Measurements from ENCODE around the gene MFSD2B.
A peak's percentile ranks its signal among the peaks of the same experiment; 100 is the strongest.
"Not testable (repeated sequence)": the region's sequence is repeated elsewhere in the genome, so short reads cannot be mapped to it uniquely, and the experiment has no call there.

Gene MFSD2B

GRCh38 chr2:24010477-24011249, 778 bp downstream of the MFSD2B start:
- Histone ChIP-seq H3K4me3 (ENCODE audit: low read length in 2 of 2) (peak overlapping the region in 1 of 2 donors; percentile 50), H3K27me3 (ENCODE audit: control insufficient read depth in 2 of 2, insufficient read depth in 2 of 2, low read length in 2 of 2) (peaks cover 21 to 30% of the 10 kb centered on the region in 2 donors), H3K9me3 (ENCODE audit: control insufficient read depth in 2 of 2, low read length in 2 of 2) (no peaks in the 10 kb centered on the region), H3K27ac (ENCODE audit: low read depth in 2 of 2, low read length in 2 of 2) (no peak overlapping the region), H3K9ac (ENCODE audit: low read depth in 1 of 2, low read length in 2 of 2) (no peak overlapping the region), H3K36me3 (ENCODE audit: control insufficient read depth in 2 of 2, insufficient read depth in 2 of 2, low read length in 2 of 2) (no peaks in the 10 kb centered on the region), H3K4me1 (ENCODE audit: control insufficient read depth in 2 of 2, insufficient read depth in 2 of 2, low read length in 2 of 2) (peaks cover 4 to 6% of the 10 kb centered on the region in 2 donors)

GRCh38 chr2:24011250-24012104, 1.6 kb downstream of the MFSD2B start:
- Histone ChIP-seq H3K4me3 (ENCODE audit: low read length in 2 of 2) (no peak overlapping the region), H3K36me3 (ENCODE audit: control insufficient read depth in 2 of 2, insufficient read depth in 2 of 2, low read length in 2 of 2) (no peaks in the 10 kb centered on the region), H3K9me3 (ENCODE audit: control insufficient read depth in 2 of 2, low read length in 2 of 2) (no peaks in the 10 kb centered on the region), H3K9ac (ENCODE audit: low read depth in 1 of 2, low read length in 2 of 2) (no peak overlapping the region), H3K4me1 (ENCODE audit: control insufficient read depth in 2 of 2, insufficient read depth in 2 of 2, low read length in 2 of 2) (peaks cover 4 to 6% of the 10 kb centered on the region in 2 donors), H3K27me3 (ENCODE audit: control insufficient read depth in 2 of 2, insufficient read depth in 2 of 2, low read length in 2 of 2) (peaks cover 21 to 30% of the 10 kb centered on the region in 2 donors), H3K27ac (ENCODE audit: low read depth in 2 of 2, low read length in 2 of 2) (no peak overlapping the region)

- no peak overlapping the region for H3K4me3 ChIP-seq (ENCODE audit: low read length in 2 of 2)
- peaks cover 21 to 30% of the 10 kb centered on the region in 2 donors for H3K27me3 ChIP-seq (ENCODE audit: control insufficient read depth in 2 of 2, insufficient read depth in 2 of 2, low read length in 2 of 2)
- peaks cover 4 to 6% of the 10 kb centered on the region in 2 donors for H3K4me1 ChIP-seq (ENCODE audit: control insufficient read depth in 2 of 2, insufficient read depth in 2 of 2, low read length in 2 of 2)
- no peak overlapping the region for H3K27ac ChIP-seq (ENCODE audit: low read depth in 2 of 2, low read length in 2 of 2)
- no peak overlapping the region for H3K9ac ChIP-seq (ENCODE audit: low read depth in 1 of 2, low read length in 2 of 2)
- H3K9me3 ChIP-seq (ENCODE audit: control insufficient read depth in 2 of 2, low read length in 2 of 2) = no peaks in the 10 kb centered on the region
- H3K36me3 ChIP-seq (ENCODE audit: control insufficient read depth in 2 of 2, insufficient read depth in 2 of 2, low read length in 2 of 2) = no peaks in the 10 kb centered on the region
These were observed 2.8 kb downstream of the MFSD2B start for GRCh38 chr2:24012521-24013188.

GRCh38 chr2:24014902-24015301, 5.0 kb downstream of the MFSD2B start:
- not testable (repeated sequence) for H3K9me3 ChIP-seq (ENCODE audit: control insufficient read depth in 2 of 2, low read length in 2 of 2); H3K27ac ChIP-seq (ENCODE audit: low read depth in 2 of 2, low read length in 2 of 2); H3K9ac ChIP-seq (ENCODE audit: low read depth in 1 of 2, low read length in 2 of 2); H3K4me3 ChIP-seq (ENCODE audit: low read length in 2 of 2); H3K36me3 ChIP-seq (ENCODE audit: control insufficient read depth in 2 of 2, insufficient read depth in 2 of 2, low read length in 2 of 2); H3K4me1 ChIP-seq (ENCODE audit: control insufficient read depth in 2 of 2, insufficient read depth in 2 of 2, low read length in 2 of 2)
- H3K27me3 ChIP-seq (ENCODE audit: control insufficient read depth in 2 of 2, insufficient read depth in 2 of 2, low read length in 2 of 2) = peaks cover 12 to 16% of the 10 kb centered on the region in 2 donors

GRCh38 chr2:24015562-24016375, 5.9 kb downstream of the MFSD2B start:
- Histone ChIP-seq H3K4me1 (ENCODE audit: control insufficient read depth in 2 of 2, insufficient read depth in 2 of 2, low read length in 2 of 2) (peaks cover 0 to under 1% of the 10 kb centered on the region in 2 donors), H3K4me3 (ENCODE audit: low read length in 2 of 2) (no peak overlapping the region), H3K9ac (ENCODE audit: low read depth in 1 of 2, low read length in 2 of 2) (no peak overlapping the region), H3K9me3 (ENCODE audit: control insufficient read depth in 2 of 2, low read length in 2 of 2) (no peaks in the 10 kb centered on the region), H3K27ac (ENCODE audit: low read depth in 2 of 2, low read length in 2 of 2) (no peak overlapping the region), H3K27me3 (ENCODE audit: control insufficient read depth in 2 of 2, insufficient read depth in 2 of 2, low read length in 2 of 2) (peaks cover 7 to 9% of the 10 kb centered on the region in 2 donors), H3K36me3 (ENCODE audit: control insufficient read depth in 2 of 2, insufficient read depth in 2 of 2, low read length in 2 of 2) (no peaks in the 10 kb centered on the region)

- H3K36me3 ChIP-seq (ENCODE audit: control insufficient read depth in 2 of 2, insufficient read depth in 2 of 2, low read length in 2 of 2) = no peaks in the 10 kb centered on the region
- H3K9ac ChIP-seq (ENCODE audit: low read depth in 1 of 2, low read length in 2 of 2) = no peak overlapping the region
- H3K4me3 ChIP-seq (ENCODE audit: low read length in 2 of 2) = no peak overlapping the region
- no peak overlapping the region for H3K27ac ChIP-seq (ENCODE audit: low read depth in 2 of 2, low read length in 2 of 2)
- H3K9me3 ChIP-seq (ENCODE audit: control insufficient read depth in 2 of 2, low read length in 2 of 2) = no peaks in the 10 kb centered on the region
- H3K4me1 ChIP-seq (ENCODE audit: control insufficient read depth in 2 of 2, insufficient read depth in 2 of 2, low read length in 2 of 2) = no peaks in the 10 kb centered on the region
- H3K27me3 ChIP-seq (ENCODE audit: control insufficient read depth in 2 of 2, insufficient read depth in 2 of 2, low read length in 2 of 2) = peaks cover 1 to 4% of the 10 kb centered on the region in 2 donors
These were observed 6.5 kb downstream of the MFSD2B start for GRCh38 chr2:24016376-24016761.

GRCh38 chr2:24016853-24017703, 7.2 kb downstream of the MFSD2B start:
- no peaks in the 10 kb centered on the region for H3K9me3 ChIP-seq (ENCODE audit: control insufficient read depth in 2 of 2, low read length in 2 of 2)
- no peaks in the 10 kb centered on the region for H3K27me3 ChIP-seq (ENCODE audit: control insufficient read depth in 2 of 2, insufficient read depth in 2 of 2, low read length in 2 of 2)
- H3K4me3 ChIP-seq (ENCODE audit: low read length in 2 of 2) = no peak overlapping the region
- H3K36me3 ChIP-seq (ENCODE audit: control insufficient read depth in 2 of 2, insufficient read depth in 2 of 2, low read length in 2 of 2) = peaks cover 0 to under 1% of the 10 kb centered on the region in 2 donors
- H3K4me1 ChIP-seq (ENCODE audit: control insufficient read depth in 2 of 2, insufficient read depth in 2 of 2, low read length in 2 of 2) = no peaks in the 10 kb centered on the region
- H3K9ac ChIP-seq (ENCODE audit: low read depth in 1 of 2, low read length in 2 of 2) = no peak overlapping the region
- no peak overlapping the region for H3K27ac ChIP-seq (ENCODE audit: low read depth in 2 of 2, low read length in 2 of 2)

GRCh38 chr2:24017711-24018110, 7.8 kb downstream of the MFSD2B start:
- H3K4me1 ChIP-seq (ENCODE audit: control insufficient read depth in 2 of 2, insufficient read depth in 2 of 2, low read length in 2 of 2) = no peaks in the 10 kb centered on the region
- no peak overlapping the region for H3K27ac ChIP-seq (ENCODE audit: low read depth in 2 of 2, low read length in 2 of 2)
- no peaks in the 10 kb centered on the region for H3K27me3 ChIP-seq (ENCODE audit: control insufficient read depth in 2 of 2, insufficient read depth in 2 of 2, low read length in 2 of 2)
- peaks cover 0 to 2% of the 10 kb centered on the region in 2 donors for H3K36me3 ChIP-seq (ENCODE audit: control insufficient read depth in 2 of 2, insufficient read depth in 2 of 2, low read length in 2 of 2)
- no peaks in the 10 kb centered on the region for H3K9me3 ChIP-seq (ENCODE audit: control insufficient read depth in 2 of 2, low read length in 2 of 2)
- no peak overlapping the region for H3K4me3 ChIP-seq (ENCODE audit: low read length in 2 of 2)
- no peak overlapping the region for H3K9ac ChIP-seq (ENCODE audit: low read depth in 1 of 2, low read length in 2 of 2)

- H3K27ac ChIP-seq (ENCODE audit: low read depth in 2 of 2, low read length in 2 of 2) = no peak overlapping the region
- H3K27me3 ChIP-seq (ENCODE audit: control insufficient read depth in 2 of 2, insufficient read depth in 2 of 2, low read length in 2 of 2) = no peaks in the 10 kb centered on the region
- no peak overlapping the region for H3K9ac ChIP-seq (ENCODE audit: low read depth in 1 of 2, low read length in 2 of 2)
- H3K9me3 ChIP-seq (ENCODE audit: control insufficient read depth in 2 of 2, low read length in 2 of 2) = no peaks in the 10 kb centered on the region
- H3K4me3 ChIP-seq (ENCODE audit: low read length in 2 of 2) = no peak overlapping the region
- H3K4me1 ChIP-seq (ENCODE audit: control insufficient read depth in 2 of 2, insufficient read depth in 2 of 2, low read length in 2 of 2) = no peaks in the 10 kb centered on the region
- H3K36me3 ChIP-seq (ENCODE audit: control insufficient read depth in 2 of 2, insufficient read depth in 2 of 2, low read length in 2 of 2) = peaks cover 0 to 2% of the 10 kb centered on the region in 2 donors
These were observed 8.4 kb downstream of the MFSD2B start for GRCh38 chr2:24018241-24018640.

Measured in mucosa of rectum (tissue), 2 donors.